PFSK-1 (cell line): ENCODE measurements around the gene ASCC3.

ENCODE experiments used
- FOXP2 ChIP-seq: optimal IDR thresholded peaks from 2 replicates; pipeline ENCODE3; 2011; ENCODE audit warnings: borderline replicate concordance, control low read depth, inconsistent platforms; ENCODE audit not compliant: insufficient read depth; ENCODE audit errors: extremely low read length, extremely low read depth
- POLR2AphosphoS5 ChIP-seq: IDR thresholded peaks from 2 replicates; pipeline ENCODE4 v1.6.1; 2012; ENCODE audit warnings: low read depth, mild to moderate bottlenecking, control low read depth, low read length, moderate library complexity
- SIN3A ChIP-seq: IDR thresholded peaks from 2 replicates; pipeline ENCODE4 v1.6.1; 2012; ENCODE audit warnings: mild to moderate bottlenecking, low read length, moderate library complexity, borderline replicate concordance; ENCODE audit not compliant: insufficient read depth
- TAF1 ChIP-seq: IDR thresholded peaks from 2 replicates; pipeline ENCODE4 v1.6.1; 2012; ENCODE audit warnings: low read length, control low read depth, borderline replicate concordance; ENCODE audit not compliant: insufficient read depth
- TF ChIP-seq, protein P1 (sequence below), 2 experiments: IDR thresholded peaks; 2 replicates each; pipeline versions ENCODE4 v1.6.1 to v1.8.0; 2011 to 2012; ENCODE audit warnings: low read depth in 2 of 2, low read length in 2 of 2, control low read depth in 1 of 2, inconsistent platforms in 1 of 2, mild to moderate bottlenecking in 1 of 2, moderate library complexity in 1 of 2; ENCODE audit not compliant: insufficient read depth in 1 of 2

Gene ASCC3

DNA sequence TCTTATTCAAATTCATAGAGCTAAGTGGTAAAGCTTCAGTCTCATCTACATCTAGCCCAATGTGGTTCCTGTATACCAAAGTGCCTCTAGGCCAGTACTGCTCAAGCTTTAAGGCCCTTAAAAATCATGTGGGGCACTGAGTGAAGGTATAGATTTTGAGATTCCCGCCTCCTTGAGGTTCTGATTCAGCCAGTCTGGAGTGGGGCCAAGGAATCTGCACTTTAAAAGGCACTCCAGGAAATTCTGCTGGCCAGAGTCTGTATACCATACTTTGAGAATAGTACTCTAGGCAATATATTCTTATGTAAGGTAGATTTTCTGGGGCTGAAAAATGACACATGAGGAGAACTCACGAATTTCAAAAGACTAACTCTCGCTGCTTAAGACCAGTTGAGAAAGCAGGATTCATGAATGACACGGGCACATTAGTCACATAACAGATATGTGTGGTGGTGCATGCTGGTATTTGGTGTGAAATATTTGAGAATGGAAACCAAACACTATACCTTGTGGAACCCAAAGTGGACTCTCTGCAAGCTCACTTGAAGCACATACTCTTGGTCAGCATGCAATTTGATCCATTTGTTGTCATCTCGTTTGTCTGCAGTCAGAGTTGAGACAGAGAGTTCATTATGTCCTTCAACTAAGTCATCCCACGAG is 368.8 kb downstream of the ASCC3 start:
- no peak for TF ChIP-seq POLR2AphosphoS5
- TF ChIP-seq, protein P1, sequence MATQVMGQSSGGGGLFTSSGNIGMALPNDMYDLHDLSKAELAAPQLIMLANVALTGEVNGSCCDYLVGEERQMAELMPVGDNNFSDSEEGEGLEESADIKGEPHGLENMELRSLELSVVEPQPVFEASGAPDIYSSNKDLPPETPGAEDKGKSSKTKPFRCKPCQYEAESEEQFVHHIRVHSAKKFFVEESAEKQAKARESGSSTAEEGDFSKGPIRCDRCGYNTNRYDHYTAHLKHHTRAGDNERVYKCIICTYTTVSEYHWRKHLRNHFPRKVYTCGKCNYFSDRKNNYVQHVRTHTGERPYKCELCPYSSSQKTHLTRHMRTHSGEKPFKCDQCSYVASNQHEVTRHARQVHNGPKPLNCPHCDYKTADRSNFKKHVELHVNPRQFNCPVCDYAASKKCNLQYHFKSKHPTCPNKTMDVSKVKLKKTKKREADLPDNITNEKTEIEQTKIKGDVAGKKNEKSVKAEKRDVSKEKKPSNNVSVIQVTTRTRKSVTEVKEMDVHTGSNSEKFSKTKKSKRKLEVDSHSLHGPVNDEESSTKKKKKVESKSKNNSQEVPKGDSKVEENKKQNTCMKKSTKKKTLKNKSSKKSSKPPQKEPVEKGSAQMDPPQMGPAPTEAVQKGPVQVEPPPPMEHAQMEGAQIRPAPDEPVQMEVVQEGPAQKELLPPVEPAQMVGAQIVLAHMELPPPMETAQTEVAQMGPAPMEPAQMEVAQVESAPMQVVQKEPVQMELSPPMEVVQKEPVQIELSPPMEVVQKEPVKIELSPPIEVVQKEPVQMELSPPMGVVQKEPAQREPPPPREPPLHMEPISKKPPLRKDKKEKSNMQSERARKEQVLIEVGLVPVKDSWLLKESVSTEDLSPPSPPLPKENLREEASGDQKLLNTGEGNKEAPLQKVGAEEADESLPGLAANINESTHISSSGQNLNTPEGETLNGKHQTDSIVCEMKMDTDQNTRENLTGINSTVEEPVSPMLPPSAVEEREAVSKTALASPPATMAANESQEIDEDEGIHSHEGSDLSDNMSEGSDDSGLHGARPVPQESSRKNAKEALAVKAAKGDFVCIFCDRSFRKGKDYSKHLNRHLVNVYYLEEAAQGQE (IDR thresholded peaks at IDR 0.05; ENCODE audit: insufficient read depth in 1 of 2, low read depth in 2 of 2, low read length in 2 of 2): no peak

DNA sequence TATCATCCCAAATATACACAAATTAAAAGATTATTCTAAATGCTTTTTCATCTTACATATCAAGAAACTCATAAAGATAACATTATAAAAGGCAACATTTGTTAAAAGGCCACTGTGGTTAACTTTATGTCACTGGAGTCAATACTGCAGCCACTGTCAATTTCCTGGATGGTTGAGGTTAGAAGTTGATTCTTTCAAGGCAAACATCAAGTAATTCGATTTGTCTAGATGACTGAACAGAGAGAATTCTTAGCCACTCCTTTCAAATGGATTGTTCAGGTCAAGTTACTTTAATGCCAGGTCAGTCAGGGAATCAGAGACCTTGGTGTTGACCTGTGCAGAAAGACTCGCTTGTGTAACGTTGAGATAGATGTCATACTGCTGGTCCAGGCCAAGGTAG is 372.0 kb downstream of the ASCC3 start:
- TF ChIP-seq TAF1: no peak
- TF ChIP-seq POLR2AphosphoS5: no peak
- no peak for TF ChIP-seq SIN3A
- no peak for TF ChIP-seq FOXP2
- TF ChIP-seq, protein P1 (IDR thresholded peaks at IDR 0.05; ENCODE audit: insufficient read depth in 1 of 2, low read depth in 2 of 2, low read length in 2 of 2): no peak

- TF ChIP-seq TAF1 (no peak), POLR2AphosphoS5 (no peak), SIN3A (no peak), FOXP2 (no peak)
- TF ChIP-seq, protein P1 (IDR thresholded peaks at IDR 0.05; ENCODE audit: insufficient read depth in 1 of 2, low read depth in 2 of 2, low read length in 2 of 2): no peak
Measured at GRCh38 chr6:100506651-100507050, 374.5 kb downstream of the ASCC3 start.

GRCh38 chr6:100504786-100505737 is 376.1 kb downstream of the ASCC3 start:
- TF ChIP-seq POLR2AphosphoS5 (no peak), TAF1 (no peak), SIN3A (no peak), FOXP2 (no peak)
- TF ChIP-seq, protein P1 (IDR thresholded peaks at IDR 0.05; ENCODE audit: insufficient read depth in 1 of 2, low read depth in 2 of 2, low read length in 2 of 2): no peak
